WERI-Rb-1 (cell line): ENCODE measurements around the gene RPLP2.

Source experiments
- DNase-seq: peaks from one replicate; pipeline ENCODE4 v3.0.0-alpha.2; 2020
- H3K27ac ChIP-seq: fragments of 250-450 bp; sonication (Bioruptor Pico); 2 replicates; pipeline ENCODE4 v1.5.1; 2020; ENCODE audit warnings: mild to moderate bottlenecking, moderate library complexity
- H3K27me3 ChIP-seq: fragments of 250-450 bp; sonication (Bioruptor Pico); 2 replicates; pipeline ENCODE4 v1.5.1; 2021; ENCODE audit warnings: mild to moderate bottlenecking, low read depth, moderate library complexity; ENCODE audit not compliant: insufficient read depth, severe bottlenecking
- H3K36me3 ChIP-seq: fragments of 250-450 bp; sonication (Bioruptor Pico); 2 replicates; pipeline ENCODE4 v1.5.1; 2020; ENCODE audit warnings: mild to moderate bottlenecking, moderate library complexity
- H3K4me3 ChIP-seq: 2 replicates; pipeline ENCODE4 v1.5.1; 2011; ENCODE audit warnings: low read depth, mild to moderate bottlenecking, control low read depth, low read length
- H3K9me3 ChIP-seq: fragments of 250-450 bp; sonication (Bioruptor Pico); 2 replicates; pipeline ENCODE4 v1.5.1; 2021; ENCODE audit warnings: mild to moderate bottlenecking, moderate library complexity; ENCODE audit not compliant: severe bottlenecking
- TF ChIP-seq, protein P1 (sequence below): IDR thresholded peaks from 2 replicates; pipeline ENCODE4 v1.5.1; 2011; ENCODE audit warnings: low read depth, mild to moderate bottlenecking, control low read depth, inconsistent platforms, low read length

Gene RPLP2

DNA sequence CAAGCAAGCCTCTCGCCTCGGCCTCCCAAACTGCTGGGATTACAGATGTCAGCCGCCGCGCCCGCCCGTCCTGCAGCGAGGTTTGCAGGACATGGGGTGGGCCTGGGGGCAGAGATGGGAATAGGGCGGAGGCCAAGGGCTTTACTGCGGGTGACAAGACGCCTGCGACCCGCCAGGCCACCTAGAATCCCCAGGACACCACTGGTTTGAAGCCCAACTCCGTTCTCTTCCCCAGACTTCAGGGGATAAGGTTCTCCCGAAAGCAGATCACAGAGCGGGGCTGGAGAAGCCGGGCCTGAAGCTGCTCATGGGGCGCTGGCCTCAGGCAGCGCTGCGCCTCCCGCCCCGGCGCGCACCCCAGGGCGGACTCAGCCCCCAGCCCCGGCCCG is 32.2 kb downstream of the RPLP2 start:
- H3K9me3 ChIP-seq = no peaks in the 10 kb centered on the region
- peak overlapping the region; percentile 62 for H3K4me3 ChIP-seq
- H3K36me3 ChIP-seq = peaks cover 51% of the 10 kb centered on the region
- no peak for DNase-seq
- H3K27ac ChIP-seq = peak overlapping the region; percentile 99
- H3K27me3 ChIP-seq = no peaks in the 10 kb centered on the region
- TF ChIP-seq, protein P1, sequence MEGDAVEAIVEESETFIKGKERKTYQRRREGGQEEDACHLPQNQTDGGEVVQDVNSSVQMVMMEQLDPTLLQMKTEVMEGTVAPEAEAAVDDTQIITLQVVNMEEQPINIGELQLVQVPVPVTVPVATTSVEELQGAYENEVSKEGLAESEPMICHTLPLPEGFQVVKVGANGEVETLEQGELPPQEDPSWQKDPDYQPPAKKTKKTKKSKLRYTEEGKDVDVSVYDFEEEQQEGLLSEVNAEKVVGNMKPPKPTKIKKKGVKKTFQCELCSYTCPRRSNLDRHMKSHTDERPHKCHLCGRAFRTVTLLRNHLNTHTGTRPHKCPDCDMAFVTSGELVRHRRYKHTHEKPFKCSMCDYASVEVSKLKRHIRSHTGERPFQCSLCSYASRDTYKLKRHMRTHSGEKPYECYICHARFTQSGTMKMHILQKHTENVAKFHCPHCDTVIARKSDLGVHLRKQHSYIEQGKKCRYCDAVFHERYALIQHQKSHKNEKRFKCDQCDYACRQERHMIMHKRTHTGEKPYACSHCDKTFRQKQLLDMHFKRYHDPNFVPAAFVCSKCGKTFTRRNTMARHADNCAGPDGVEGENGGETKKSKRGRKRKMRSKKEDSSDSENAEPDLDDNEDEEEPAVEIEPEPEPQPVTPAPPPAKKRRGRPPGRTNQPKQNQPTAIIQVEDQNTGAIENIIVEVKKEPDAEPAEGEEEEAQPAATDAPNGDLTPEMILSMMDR = no peak

DNA sequence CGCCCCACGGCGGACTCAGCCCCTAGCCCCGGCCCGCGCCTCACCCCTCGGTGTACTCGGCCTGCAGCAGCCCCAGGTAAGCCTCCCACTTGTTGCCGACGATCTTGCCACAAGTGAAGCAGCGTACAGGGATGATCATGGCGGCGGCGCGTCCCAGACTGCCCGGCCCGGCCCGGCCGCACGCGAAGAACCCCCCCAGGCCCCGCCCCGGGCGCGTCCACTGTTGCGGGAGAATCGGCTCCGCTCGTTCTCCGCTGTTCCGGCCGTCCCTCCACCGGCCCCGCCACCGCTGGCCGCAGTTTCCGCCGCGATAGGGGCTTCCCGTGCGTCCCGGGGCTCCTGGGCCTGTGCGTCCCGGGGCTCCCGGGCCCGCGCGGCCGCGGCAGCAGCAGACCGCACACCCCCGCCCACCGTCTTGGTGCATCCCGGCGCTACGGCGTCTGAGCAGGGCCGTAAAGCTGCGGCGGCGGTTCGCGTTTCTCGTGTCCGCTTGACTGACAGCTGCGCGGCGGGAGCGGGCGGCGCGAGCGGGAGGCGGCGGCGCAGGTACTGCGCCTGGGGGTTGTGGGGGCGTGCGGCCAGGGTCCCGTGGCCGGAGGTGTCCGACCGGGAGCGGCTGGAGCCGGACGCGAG is 32.7 kb downstream of the RPLP2 start, which contains the start of the genes POLR2L and TSPAN4:
Gene POLR2L (minus strand): TSS at position 160 of the 633 bp plus-strand sequence. CDS start 21 bp downstream, at position 139.
Gene TSPAN4 (plus strand): TSS at position 483 of the 633 bp plus-strand sequence. CDS start 7,453 bp downstream, outside the sequence.
- peaks cover 46% of the 10 kb centered on the region for H3K36me3 ChIP-seq
- TF ChIP-seq, protein P1 = no peak
- DNase-seq = peak; percentile 90
- H3K4me3 ChIP-seq = peak within 1 kb of the TSS; percentile 62
- H3K9me3 ChIP-seq = no peaks in the 10 kb centered on the region
- peak within 1 kb of the TSS; percentile 99 for H3K27ac ChIP-seq
- H3K27me3 ChIP-seq = no peaks in the 10 kb centered on the region

DNA sequence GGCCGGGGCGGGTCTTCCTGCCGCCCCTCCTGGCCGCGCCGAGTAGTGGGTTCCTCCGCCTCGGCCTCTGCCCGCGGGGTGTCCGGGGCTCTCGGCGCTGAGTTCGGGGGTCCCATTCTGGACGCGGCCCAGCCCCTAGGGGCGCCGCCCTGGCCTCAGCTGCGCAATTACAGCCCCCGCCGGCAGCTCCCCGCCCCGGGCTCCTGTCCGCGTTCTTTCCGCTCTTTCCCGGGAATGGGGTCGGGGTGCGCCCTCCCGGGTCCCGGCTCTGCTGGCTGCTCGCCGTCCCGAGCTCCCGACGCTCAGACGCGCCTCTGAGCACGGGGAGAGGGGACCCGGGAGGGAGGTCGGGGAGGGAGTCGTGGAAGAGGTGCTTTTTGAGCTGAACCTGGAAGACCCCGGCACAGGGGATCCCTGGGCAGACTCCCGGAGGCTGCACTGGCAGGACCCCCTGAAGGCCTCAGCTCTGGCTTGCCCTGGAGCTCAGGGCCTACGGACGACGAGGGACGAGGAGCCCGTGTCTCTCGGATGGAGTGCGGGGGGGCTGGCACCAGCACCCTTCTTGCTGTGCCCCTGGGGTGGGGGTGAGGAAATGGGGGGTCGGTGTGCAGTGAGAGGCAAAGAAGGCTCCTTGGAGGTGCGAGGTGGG is 33.4 kb downstream of the RPLP2 start:
- Histone ChIP-seq H3K36me3 (peaks cover 39% of the 10 kb centered on the region), H3K27ac (peak overlapping the region; percentile 99), H3K4me3 (peak overlapping the region; percentile 62), H3K9me3 (no peaks in the 10 kb centered on the region), H3K27me3 (no peaks in the 10 kb centered on the region)
- DNase-seq = no peak
- TF ChIP-seq, protein P1 = no peak

DNA sequence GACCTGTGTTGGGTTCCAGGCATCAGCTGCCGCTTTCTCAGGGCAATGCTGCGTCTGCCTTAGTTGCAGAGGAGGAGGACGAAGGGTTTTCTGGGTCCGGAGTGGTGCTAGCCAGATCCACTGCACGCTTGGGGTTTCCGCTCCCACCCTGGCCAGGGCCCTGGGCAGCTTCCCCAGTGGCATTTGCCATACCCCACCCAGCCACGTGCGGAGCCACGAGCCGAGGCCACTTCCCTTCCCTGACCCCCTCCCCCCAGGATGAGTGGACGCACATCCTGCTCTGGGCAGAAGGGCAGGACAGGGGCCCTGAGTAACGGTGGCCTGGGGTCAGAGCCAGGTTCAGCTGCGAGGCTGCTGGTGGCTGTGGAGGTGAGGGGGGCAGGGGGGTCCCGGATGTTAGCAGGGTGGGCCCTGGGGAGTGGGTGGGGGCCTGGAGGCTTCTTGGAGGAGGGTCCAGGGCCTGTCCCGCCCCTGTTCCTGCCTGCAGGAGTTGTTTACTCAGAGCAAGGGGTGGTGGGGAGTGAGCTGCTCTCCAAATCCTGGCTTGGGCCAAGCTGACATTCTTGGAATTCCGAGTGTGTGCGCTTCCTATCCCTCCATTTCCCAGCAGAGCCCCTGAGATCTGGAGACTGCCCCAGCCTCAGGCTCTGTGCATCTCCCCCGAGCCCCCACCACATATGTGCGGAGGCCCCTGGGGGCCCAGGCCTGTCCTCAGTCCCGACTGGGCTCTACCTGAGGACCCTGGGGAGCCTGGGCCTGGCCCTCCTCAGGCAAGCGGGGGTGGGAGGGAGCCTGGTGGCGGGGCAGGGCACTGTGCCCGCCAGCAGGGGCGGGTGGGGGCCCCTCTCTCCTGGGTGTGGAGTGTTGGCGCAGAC is 34.3 kb downstream of the RPLP2 start:
- Histone ChIP-seq H3K36me3 (peaks cover 31% of the 10 kb centered on the region), H3K4me3 (peak overlapping the region; percentile 62), H3K27me3 (no peaks in the 10 kb centered on the region), H3K9me3 (no peaks in the 10 kb centered on the region), H3K27ac (no peak overlapping the region; the same call in 1 of the 2 replicates)
- TF ChIP-seq, protein P1 = no peak
- DNase-seq = no peak

DNA sequence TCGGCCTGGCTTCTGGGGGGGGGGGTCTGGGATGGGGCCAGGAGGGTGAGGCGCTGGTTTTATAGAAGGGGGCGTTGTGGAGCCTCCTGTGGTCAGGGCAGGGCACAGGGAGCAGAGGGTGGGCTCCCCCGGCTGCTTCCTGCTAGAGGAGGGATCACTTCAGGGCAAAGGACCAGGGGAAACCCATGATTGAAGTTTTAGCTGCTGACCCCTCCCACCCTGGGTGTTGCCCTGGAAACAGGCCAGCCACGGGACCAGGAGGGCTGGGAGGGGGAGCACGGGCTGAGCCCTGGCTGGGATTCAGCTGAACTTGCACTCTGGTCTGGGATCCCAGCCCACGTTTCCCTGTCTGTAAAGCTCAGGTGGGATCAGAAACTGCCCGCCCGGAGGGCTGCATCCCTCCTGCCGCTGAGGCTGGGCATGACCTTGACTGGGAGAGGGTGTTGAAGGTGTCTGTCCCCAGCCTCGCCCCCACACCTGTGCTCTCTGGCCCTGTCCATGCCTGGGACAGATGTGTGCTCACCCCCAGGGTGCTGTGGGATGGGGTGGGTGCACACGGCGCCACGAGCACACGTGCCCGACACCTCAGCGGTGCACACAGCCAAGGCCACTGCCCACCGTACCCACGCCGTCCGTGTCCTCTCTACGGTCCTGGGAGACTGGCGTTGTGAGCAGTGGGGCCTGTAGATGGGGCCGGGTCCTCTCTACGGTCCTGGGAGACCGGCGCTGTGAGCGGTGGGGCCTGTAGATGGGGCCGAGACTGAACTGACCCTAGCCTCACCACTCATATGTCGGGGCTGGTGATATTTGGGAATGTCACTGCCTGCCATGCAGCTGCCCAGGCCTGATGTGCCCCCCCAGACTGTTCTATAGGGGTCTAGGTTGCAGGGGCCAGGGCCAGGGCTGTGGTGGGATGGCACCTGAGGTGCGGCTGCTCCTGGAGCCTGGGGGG is 35.2 kb downstream of the RPLP2 start:
- Histone ChIP-seq H3K27me3 (no peaks in the 10 kb centered on the region), H3K27ac (no peak overlapping the region), H3K4me3 (no peak overlapping the region), H3K9me3 (no peaks in the 10 kb centered on the region), H3K36me3 (peaks cover 22% of the 10 kb centered on the region)
- TF ChIP-seq, protein P1 = no peak
- DNase-seq = peak; percentile 67
